OCI-LY1 (cell line): Measurements from ENCODE around the gene PHC3.

Source experiments
- H2AFZ ChIP-seq: fragments of 200-600 bp; sonication (generic), shearing (Covaris generic); 2 replicates; pipeline ENCODE4 v1.6.0; 2014; ENCODE audit warnings: antibody characterized with exemption, mild to moderate bottlenecking, low read length
- H3F3A ChIP-seq: fragments of 200-600 bp; sonication (generic), shearing (Covaris generic); 2 replicates; pipeline ENCODE4 v1.6.0; 2014; ENCODE audit warnings: mild to moderate bottlenecking, antibody characterized with exemption, low read length, moderate library complexity; ENCODE audit not compliant: insufficient read depth
- H3K27ac ChIP-seq: fragments of 200-600 bp; sonication (generic); 2 replicates; pipeline ENCODE4 v1.5.1; 2014; ENCODE audit warnings: low read length, mixed run types, mild to moderate bottlenecking, low read depth; ENCODE audit not compliant: poor library complexity, severe bottlenecking
- H3K27me3 ChIP-seq: fragments of 200-600 bp; sonication (generic); 2 replicates; pipeline ENCODE4 v1.6.0; 2014; ENCODE audit warnings: antibody characterized with exemption, mild to moderate bottlenecking, low read length, moderate library complexity; ENCODE audit not compliant: insufficient read depth
- H3K36me3 ChIP-seq: fragments of 200-600 bp; sonication (generic); 2 replicates; pipeline ENCODE4 v1.6.1; 2014; ENCODE audit warnings: mild to moderate bottlenecking, antibody characterized with exemption, low read length, moderate library complexity, mixed read lengths; ENCODE audit not compliant: insufficient read depth
- H3K4me1 ChIP-seq: fragments of 200-600 bp; sonication (generic); 2 replicates; pipeline ENCODE4 v1.5.1; 2014; ENCODE audit warnings: mild to moderate bottlenecking, low read length, moderate library complexity; ENCODE audit not compliant: insufficient read depth, severe bottlenecking
- H3K4me2 ChIP-seq: fragments of 200-600 bp; sonication (generic), shearing (Covaris generic); 2 replicates; pipeline ENCODE4 v1.6.1; 2014; ENCODE audit warnings: low read length
- H3K4me3 ChIP-seq: fragments of 200-600 bp; sonication (generic); 2 replicates; pipeline ENCODE4 v1.5.1; 2014; ENCODE audit warnings: low read length, low read depth, mild to moderate bottlenecking, mixed read lengths; ENCODE audit not compliant: poor library complexity, severe bottlenecking
- H3K79me2 ChIP-seq: fragments of 200-600 bp; shearing (Covaris generic); 2 replicates; pipeline ENCODE4 v1.6.1; 2016; ENCODE audit warnings: mixed run types, low read length, mixed read lengths; ENCODE audit not compliant: insufficient read depth
- H3K9ac ChIP-seq: fragments of 200-600 bp; sonication (generic), shearing (Covaris generic); 2 replicates; pipeline ENCODE4 v1.6.1; 2014; ENCODE audit warnings: mild to moderate bottlenecking, low read length, mixed read lengths
- H3K9me2 ChIP-seq: fragments of 200-600 bp; sonication (generic), shearing (Covaris generic); 2 replicates; pipeline ENCODE4 v1.6.1; 2014; ENCODE audit warnings: low read depth, mild to moderate bottlenecking, low read length, mixed read lengths
- H3K9me3 ChIP-seq: fragments of 200-600 bp; shearing (Covaris generic); 2 replicates; pipeline ENCODE4 v1.6.1; 2014; ENCODE audit warnings: low read length, mixed read lengths
- H4K20me1 ChIP-seq: fragments of 200-600 bp; sonication (generic), shearing (Covaris generic); 2 replicates; pipeline ENCODE4 v1.6.0; 2016; ENCODE audit warnings: mild to moderate bottlenecking, low read length; ENCODE audit not compliant: insufficient read depth
- EZH2 ChIP-seq: fragments of 200-600 bp; sonication (generic), shearing (Covaris generic); IDR thresholded peaks from 2 replicates; pipeline ENCODE4 v1.8.0; 2017; ENCODE audit warnings: borderline replicate concordance, mixed run types, mild to moderate bottlenecking, antibody characterized with exemption, low read length, moderate library complexity, mixed read lengths
- TF ChIP-seq, protein P1 (sequence below): fragments of 200-600 bp; sonication (generic), shearing (Covaris generic); IDR thresholded peaks from 2 replicates; pipeline ENCODE4 v1.5.1; 2017; ENCODE audit warnings: mild to moderate bottlenecking, antibody characterized with exemption, low read length, moderate library complexity, mixed read lengths

PHC3 gene

DNA sequence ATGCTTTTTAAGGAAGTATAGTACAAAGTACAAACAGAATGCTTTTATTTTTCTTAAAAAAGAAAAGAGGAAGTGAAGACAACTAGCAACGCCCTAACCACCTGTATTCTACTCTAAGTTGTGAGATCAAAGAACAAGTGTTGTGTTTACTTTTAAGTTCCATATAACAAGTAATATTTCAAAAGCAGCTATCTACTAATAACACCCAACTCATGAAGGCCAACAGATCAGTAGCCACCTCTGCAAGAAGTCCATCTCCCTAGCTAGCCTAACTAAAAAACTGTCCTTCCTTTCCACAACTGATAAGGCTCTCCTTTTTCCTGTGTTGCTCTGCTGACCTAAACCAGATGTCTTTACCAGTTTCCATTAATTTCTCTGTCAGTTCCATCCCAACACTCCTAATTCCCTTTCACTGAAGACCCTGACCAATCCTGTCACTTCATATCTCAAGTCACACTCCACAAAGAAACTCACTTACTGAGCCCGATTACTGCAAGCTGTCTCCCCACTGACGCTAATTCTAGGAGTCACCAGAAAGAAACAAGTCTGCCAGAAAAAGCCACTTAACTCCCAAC is 26.9 kb downstream of the PHC3 start:
- H3K27ac ChIP-seq, result peak overlapping the region; percentile 95
- peaks cover 12% of the 10 kb centered on the region for H3F3A ChIP-seq
- peak overlapping the region; percentile 36 for H3K4me3 ChIP-seq
- peak overlapping the region; percentile 64 for H3K4me2 ChIP-seq
- no peaks in the 10 kb centered on the region for H4K20me1 ChIP-seq
- H3K79me2 ChIP-seq, result peaks cover 70% of the 10 kb centered on the region
- H3K9ac ChIP-seq, result peak overlapping the region; percentile 48
- no peaks in the 10 kb centered on the region for H3K27me3 ChIP-seq
- peaks cover 39% of the 10 kb centered on the region for H3K36me3 ChIP-seq
- H3K9me2 ChIP-seq, result no peaks in the 10 kb centered on the region
- no peak overlapping the region for H2AFZ ChIP-seq
- H3K9me3 ChIP-seq, result no peaks in the 10 kb centered on the region
- peaks cover 46% of the 10 kb centered on the region for H3K4me1 ChIP-seq
- no peak for TF ChIP-seq EZH2
- TF ChIP-seq, protein P1, sequence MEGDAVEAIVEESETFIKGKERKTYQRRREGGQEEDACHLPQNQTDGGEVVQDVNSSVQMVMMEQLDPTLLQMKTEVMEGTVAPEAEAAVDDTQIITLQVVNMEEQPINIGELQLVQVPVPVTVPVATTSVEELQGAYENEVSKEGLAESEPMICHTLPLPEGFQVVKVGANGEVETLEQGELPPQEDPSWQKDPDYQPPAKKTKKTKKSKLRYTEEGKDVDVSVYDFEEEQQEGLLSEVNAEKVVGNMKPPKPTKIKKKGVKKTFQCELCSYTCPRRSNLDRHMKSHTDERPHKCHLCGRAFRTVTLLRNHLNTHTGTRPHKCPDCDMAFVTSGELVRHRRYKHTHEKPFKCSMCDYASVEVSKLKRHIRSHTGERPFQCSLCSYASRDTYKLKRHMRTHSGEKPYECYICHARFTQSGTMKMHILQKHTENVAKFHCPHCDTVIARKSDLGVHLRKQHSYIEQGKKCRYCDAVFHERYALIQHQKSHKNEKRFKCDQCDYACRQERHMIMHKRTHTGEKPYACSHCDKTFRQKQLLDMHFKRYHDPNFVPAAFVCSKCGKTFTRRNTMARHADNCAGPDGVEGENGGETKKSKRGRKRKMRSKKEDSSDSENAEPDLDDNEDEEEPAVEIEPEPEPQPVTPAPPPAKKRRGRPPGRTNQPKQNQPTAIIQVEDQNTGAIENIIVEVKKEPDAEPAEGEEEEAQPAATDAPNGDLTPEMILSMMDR, result no peak

DNA sequence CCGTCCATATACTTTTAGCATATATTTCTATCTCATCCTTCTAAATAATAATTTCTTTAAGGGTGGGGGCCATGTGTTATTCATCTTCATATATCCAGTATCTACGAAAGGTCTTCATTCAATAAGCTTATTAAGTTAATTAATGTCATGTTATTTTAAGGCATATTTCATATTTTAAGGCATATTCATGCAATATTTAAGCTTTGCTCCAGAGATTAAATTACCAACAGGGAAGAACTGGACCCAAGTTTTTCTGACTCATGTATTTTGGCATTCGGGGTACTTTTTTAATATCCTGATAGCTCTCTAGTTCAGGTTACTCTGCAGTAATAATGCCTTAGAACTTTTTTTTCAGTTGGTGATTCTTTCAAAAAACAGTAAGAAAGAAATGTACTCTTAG is 27.4 kb downstream of the PHC3 start:
- Histone ChIP-seq H2AFZ (no peak overlapping the region), H3K4me2 (peak overlapping the region; percentile 64), H3K9me3 (no peaks in the 10 kb centered on the region), H4K20me1 (no peaks in the 10 kb centered on the region), H3F3A (peaks cover 12% of the 10 kb centered on the region), H3K9me2 (no peaks in the 10 kb centered on the region), H3K79me2 (peaks cover 68% of the 10 kb centered on the region), H3K27ac (peak overlapping the region; percentile 95), H3K27me3 (no peaks in the 10 kb centered on the region), H3K4me3 (peak overlapping the region; percentile 9), H3K9ac (peak overlapping the region; percentile 21), H3K36me3 (peaks cover 39% of the 10 kb centered on the region), H3K4me1 (peaks cover 46% of the 10 kb centered on the region)
- no peak for TF ChIP-seq EZH2
- TF ChIP-seq, protein P1, result no peak

- no peaks in the 10 kb centered on the region for H3K9me2 ChIP-seq
- no peak overlapping the region for H2AFZ ChIP-seq
- H3K36me3 ChIP-seq, result peaks cover 42% of the 10 kb centered on the region
- no peak overlapping the region for H3K4me3 ChIP-seq
- no peaks in the 10 kb centered on the region for H4K20me1 ChIP-seq
- no peak overlapping the region for H3K4me2 ChIP-seq
- peaks cover 67% of the 10 kb centered on the region for H3K79me2 ChIP-seq
- H3K27ac ChIP-seq, result peak overlapping the region; percentile 19
- TF ChIP-seq EZH2, result no peak
- TF ChIP-seq, protein P1, result no peak
- H3K27me3 ChIP-seq, result no peaks in the 10 kb centered on the region
- H3K9me3 ChIP-seq, result no peaks in the 10 kb centered on the region
- peaks cover 12% of the 10 kb centered on the region for H3F3A ChIP-seq
- no peak overlapping the region for H3K9ac ChIP-seq
- H3K4me1 ChIP-seq, result peaks cover 45% of the 10 kb centered on the region
These were observed 30.0 kb downstream of the PHC3 start for GRCh38 chr3:170151536-170151935.
